HepG2 (cell line): Measurements from ENCODE around the gene MOCS1. TPM values are rescaled to one million over a fixed set of nuclear protein-coding genes. Genes with fewer than 3 reads are reported as not detected.

Experiments used
- AGO2 ChIP-seq: fragments of 200-400 bp; formaldehyde crosslinking; optimal IDR thresholded peaks from 2 replicates; pipeline ENCODE3; 2017; ENCODE audit warnings: mild to moderate bottlenecking, low read depth, low read length, moderate library complexity
- AHR ChIP-seq: IDR thresholded peaks from 2 replicates; pipeline ENCODE4 v1.6.1; 2018; ENCODE audit warnings: missing genetic modification reagents, missing compliant biosample characterization
- ATAD3A ChIP-seq: sonication (generic); formaldehyde crosslinking; IDR thresholded peaks from 2 replicates; pipeline ENCODE4 v1.4.0; 2020; ENCODE audit warnings: missing genetic modification reagents
- ATF5 ChIP-seq: sonication (generic); formaldehyde crosslinking; IDR thresholded peaks from 2 replicates; pipeline ENCODE4 v1.4.0; 2020; ENCODE audit warnings: mild to moderate bottlenecking, low read depth, missing genetic modification reagents
- HDAC2 ChIP-seq: sonication (generic); formaldehyde crosslinking; IDR thresholded peaks from 2 replicates; pipeline ENCODE4 v1.4.0; 2020; ENCODE audit warnings: missing genetic modification reagents
- HOMEZ ChIP-seq: IDR thresholded peaks from 2 replicates; pipeline ENCODE4 v1.6.1; 2016; ENCODE audit warnings: low read depth
- JUN ChIP-seq: sonication (generic); formaldehyde crosslinking; IDR thresholded peaks from 2 replicates; pipeline ENCODE4 v1.4.0; 2020; ENCODE audit warnings: mild to moderate bottlenecking, missing genetic modification reagents
- KAT2B ChIP-seq: fragments of 150-350 bp; IDR thresholded peaks from 2 replicates; pipeline ENCODE4 v1.6.1; 2014; ENCODE audit warnings: low read depth, low read length, borderline replicate concordance
- KAT8 ChIP-seq: IDR thresholded peaks from 2 replicates; pipeline ENCODE4 v1.6.1; 2016; ENCODE audit warnings: missing genetic modification reagents, missing compliant biosample characterization
- MED1 ChIP-seq: sonication (generic); formaldehyde crosslinking; IDR thresholded peaks from 2 replicates; pipeline ENCODE4 v1.4.0; 2020; ENCODE audit warnings: missing genetic modification reagents
- MIER2 ChIP-seq: IDR thresholded peaks from 2 replicates; pipeline ENCODE4 v1.6.1; 2016; ENCODE audit warnings: missing biosample characterization, missing genetic modification reagents
- MLLT10 ChIP-seq: sonication (generic); formaldehyde crosslinking; IDR thresholded peaks from 2 replicates; pipeline ENCODE4 v1.4.0; 2020; ENCODE audit warnings: missing genetic modification reagents
- MXD4 ChIP-seq: IDR thresholded peaks from 2 replicates; pipeline ENCODE4 v1.6.1; 2016; ENCODE audit warnings: mild to moderate bottlenecking, missing biosample characterization, missing genetic modification reagents
- TBL1XR1 ChIP-seq: fragments of 150-350 bp; IDR thresholded peaks from 2 replicates; pipeline ENCODE4 v1.6.1; 2014; ENCODE audit warnings: borderline replicate concordance, low read length; ENCODE audit not compliant: partially characterized antibody
- ZNF24 ChIP-seq: fragments of 450-650 bp; IDR thresholded peaks from 2 replicates; pipeline ENCODE4 v1.6.1; 2017; ENCODE audit warnings: antibody characterized with exemption, mild to moderate bottlenecking
- ZNF570 ChIP-seq: sonication (generic); formaldehyde crosslinking; IDR thresholded peaks from 2 replicates; pipeline ENCODE4 v1.4.0; 2020; ENCODE audit warnings: mild to moderate bottlenecking, missing genetic modification reagents, borderline replicate concordance
- ZNF619 ChIP-seq: sonication (generic); formaldehyde crosslinking; IDR thresholded peaks from 2 replicates; pipeline ENCODE4 v1.4.0; 2020; ENCODE audit warnings: mild to moderate bottlenecking, missing genetic modification reagents
- polyA plus RNA-seq, 8 experiments: library from polyadenylated mRNA; depleted of rRNA in 3 of 8; stranded (reverse) in 7 of 8; unstranded in 1 of 8; fragments of >200 nt; fragmentation: Illumina TruSeq in 4 of 8; extraction: Trizol in 4 of 8; gene quantifications; 2 replicates each; pipeline versions ENCODE4 v1.2.1 to v1.2.3, GENCODE V29; 2011 to 2016; ENCODE audit warnings: low read depth in 4 of 8, missing spikeins in 1 of 8, mixed read lengths in 1 of 8; ENCODE audit not compliant: insufficient read depth in 1 of 8
- total RNA-seq, 5 experiments: library from RNA; depleted of rRNA; stranded (reverse); fragments of >200 nt; fragmentation: Illumina TruSeq; extraction: Trizol; gene quantifications; 2 replicates each; pipeline ENCODE4 v1.2.3, GENCODE V29; 2016; ENCODE audit warnings: low read depth in 1 of 5
- TF ChIP-seq, protein P1 (sequence below): IDR thresholded peaks from 2 replicates; pipeline ENCODE4 v1.6.1; 2016; ENCODE audit warnings: missing genetic modification reagents, missing compliant biosample characterization
- TF ChIP-seq, protein P2 (sequence below): sonication (generic); formaldehyde crosslinking; IDR thresholded peaks from 2 replicates; pipeline ENCODE4 v1.5.0; 2020; ENCODE audit warnings: mild to moderate bottlenecking, missing genetic modification reagents, borderline replicate concordance

MOCS1 gene
- total and polyA plus RNA-seq, 2 of the 13 experiments (the other 11 are each of a cell fraction or from before 2014, with no cell fraction given), result 5.3 to 11.7 TPM

- TF ChIP-seq ATF5 (CRISPR knock-in tag), result no peak
- TF ChIP-seq JUN (CRISPR knock-in tag), result peak; percentile 100
- TF ChIP-seq, protein P1, sequence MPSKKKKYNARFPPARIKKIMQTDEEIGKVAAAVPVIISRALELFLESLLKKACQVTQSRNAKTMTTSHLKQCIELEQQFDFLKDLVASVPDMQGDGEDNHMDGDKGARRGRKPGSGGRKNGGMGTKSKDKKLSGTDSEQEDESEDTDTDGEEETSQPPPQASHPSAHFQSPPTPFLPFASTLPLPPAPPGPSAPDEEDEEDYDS (CRISPR knock-in tag), result peak; percentile 25; the same call in 1 of the 2 replicates
- 0 out of 2 replicates have a peak, but pooled peaks have one; percentile 50 for TF ChIP-seq KAT8 (CRISPR knock-in tag)
- TF ChIP-seq AHR, result peak; percentile 28; the same call in 1 of the 2 replicates
- no peak for TF ChIP-seq AGO2
- TF ChIP-seq ATAD3A (CRISPR knock-in tag), result no peak
- no peak for TF ChIP-seq MXD4
- TF ChIP-seq ZNF619, result no peak
- TF ChIP-seq KAT2B, result no peak
- peak; percentile 71 for TF ChIP-seq MED1
- 0 out of 2 replicates have a peak, but pooled peaks have one; percentile 39 for TF ChIP-seq MIER2 (CRISPR knock-in tag)
- TF ChIP-seq HDAC2 (CRISPR knock-in tag), result peak; percentile 40; the same call in 1 of the 2 replicates
- TF ChIP-seq, protein P2, sequence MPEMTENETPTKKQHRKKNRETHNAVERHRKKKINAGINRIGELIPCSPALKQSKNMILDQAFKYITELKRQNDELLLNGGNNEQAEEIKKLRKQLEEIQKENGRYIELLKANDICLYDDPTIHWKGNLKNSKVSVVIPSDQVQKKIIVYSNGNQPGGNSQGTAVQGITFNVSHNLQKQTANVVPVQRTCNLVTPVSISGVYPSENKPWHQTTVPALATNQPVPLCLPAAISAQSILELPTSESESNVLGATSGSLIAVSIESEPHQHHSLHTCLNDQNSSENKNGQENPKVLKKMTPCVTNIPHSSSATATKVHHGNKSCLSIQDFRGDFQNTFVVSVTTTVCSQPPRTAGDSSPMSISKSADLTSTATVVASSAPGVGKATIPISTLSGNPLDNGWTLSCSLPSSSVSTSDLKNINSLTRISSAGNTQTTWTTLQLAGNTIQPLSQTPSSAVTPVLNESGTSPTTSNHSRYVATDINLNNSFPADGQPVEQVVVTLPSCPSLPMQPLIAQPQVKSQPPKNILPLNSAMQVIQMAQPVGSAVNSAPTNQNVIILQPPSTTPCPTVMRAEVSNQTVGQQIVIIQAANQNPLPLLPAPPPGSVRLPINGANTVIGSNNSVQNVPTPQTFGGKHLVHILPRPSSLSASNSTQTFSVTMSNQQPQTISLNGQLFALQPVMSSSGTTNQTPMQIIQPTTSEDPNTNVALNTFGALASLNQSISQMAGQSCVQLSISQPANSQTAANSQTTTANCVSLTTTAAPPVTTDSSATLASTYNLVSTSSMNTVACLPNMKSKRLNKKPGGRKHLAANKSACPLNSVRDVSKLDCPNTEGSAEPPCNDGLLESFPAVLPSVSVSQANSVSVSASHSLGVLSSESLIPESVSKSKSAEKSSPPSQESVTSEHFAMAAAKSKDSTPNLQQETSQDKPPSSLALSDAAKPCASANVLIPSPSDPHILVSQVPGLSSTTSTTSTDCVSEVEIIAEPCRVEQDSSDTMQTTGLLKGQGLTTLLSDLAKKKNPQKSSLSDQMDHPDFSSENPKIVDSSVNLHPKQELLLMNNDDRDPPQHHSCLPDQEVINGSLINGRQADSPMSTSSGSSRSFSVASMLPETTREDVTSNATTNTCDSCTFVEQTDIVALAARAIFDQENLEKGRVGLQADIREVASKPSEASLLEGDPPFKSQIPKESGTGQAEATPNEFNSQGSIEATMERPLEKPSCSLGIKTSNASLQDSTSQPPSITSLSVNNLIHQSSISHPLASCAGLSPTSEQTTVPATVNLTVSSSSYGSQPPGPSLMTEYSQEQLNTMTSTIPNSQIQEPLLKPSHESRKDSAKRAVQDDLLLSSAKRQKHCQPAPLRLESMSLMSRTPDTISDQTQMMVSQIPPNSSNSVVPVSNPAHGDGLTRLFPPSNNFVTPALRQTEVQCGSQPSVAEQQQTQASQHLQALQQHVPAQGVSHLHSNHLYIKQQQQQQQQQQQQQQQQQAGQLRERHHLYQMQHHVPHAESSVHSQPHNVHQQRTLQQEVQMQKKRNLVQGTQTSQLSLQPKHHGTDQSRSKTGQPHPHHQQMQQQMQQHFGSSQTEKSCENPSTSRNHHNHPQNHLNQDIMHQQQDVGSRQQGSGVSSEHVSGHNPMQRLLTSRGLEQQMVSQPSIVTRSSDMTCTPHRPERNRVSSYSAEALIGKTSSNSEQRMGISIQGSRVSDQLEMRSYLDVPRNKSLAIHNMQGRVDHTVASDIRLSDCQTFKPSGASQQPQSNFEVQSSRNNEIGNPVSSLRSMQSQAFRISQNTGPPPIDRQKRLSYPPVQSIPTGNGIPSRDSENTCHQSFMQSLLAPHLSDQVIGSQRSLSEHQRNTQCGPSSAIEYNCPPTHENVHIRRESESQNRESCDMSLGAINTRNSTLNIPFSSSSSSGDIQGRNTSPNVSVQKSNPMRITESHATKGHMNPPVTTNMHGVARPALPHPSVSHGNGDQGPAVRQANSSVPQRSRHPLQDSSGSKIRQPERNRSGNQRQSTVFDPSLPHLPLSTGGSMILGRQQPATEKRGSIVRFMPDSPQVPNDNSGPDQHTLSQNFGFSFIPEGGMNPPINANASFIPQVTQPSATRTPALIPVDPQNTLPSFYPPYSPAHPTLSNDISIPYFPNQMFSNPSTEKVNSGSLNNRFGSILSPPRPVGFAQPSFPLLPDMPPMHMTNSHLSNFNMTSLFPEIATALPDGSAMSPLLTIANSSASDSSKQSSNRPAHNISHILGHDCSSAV (CRISPR knock-in tag), result no peak
- TF ChIP-seq TBL1XR1, result no peak
- no peak for TF ChIP-seq ZNF570 (CRISPR knock-in tag)
- TF ChIP-seq ZNF24, result no peak
- peak; percentile 55; the same call in 1 of the 2 replicates for TF ChIP-seq HOMEZ (CRISPR knock-in tag)
- TF ChIP-seq MLLT10 (CRISPR knock-in tag), result no peak
Measured at GRCh38 chr6:39887692-39888450, 46.4 kb downstream of the MOCS1 start (continued).
